Sigmoid colon (tissue), 4 donors: ENCODE data around the gene LBR.

Experiments used
- CTCF ChIP-seq, 4 experiments: fragments of 450-650 bp in 3 of 4; fragments of 200-600 bp in 1 of 4; IDR thresholded peaks; one replicate each; pipeline ENCODE4 v1.5.1; 2016 to 2019; ENCODE audit warnings: antibody characterized with exemption in 4 of 4, mild to moderate bottlenecking in 3 of 4, moderate library complexity in 2 of 4
- POLR2A ChIP-seq, 2 donors: fragments of 450-650 bp; IDR thresholded peaks; one replicate each; pipeline ENCODE4 v1.6.1; 2016; ENCODE audit warnings: antibody characterized with exemption in 2 of 2, mild to moderate bottlenecking in 2 of 2, moderate library complexity in 2 of 2
- POLR2AphosphoS5 ChIP-seq, 4 donors: sonication (generic); formaldehyde crosslinking; IDR thresholded peaks; one replicate each; pipeline ENCODE4 v1.6.1; 2017; ENCODE audit warnings: antibody characterized with exemption in 4 of 4

DNA sequence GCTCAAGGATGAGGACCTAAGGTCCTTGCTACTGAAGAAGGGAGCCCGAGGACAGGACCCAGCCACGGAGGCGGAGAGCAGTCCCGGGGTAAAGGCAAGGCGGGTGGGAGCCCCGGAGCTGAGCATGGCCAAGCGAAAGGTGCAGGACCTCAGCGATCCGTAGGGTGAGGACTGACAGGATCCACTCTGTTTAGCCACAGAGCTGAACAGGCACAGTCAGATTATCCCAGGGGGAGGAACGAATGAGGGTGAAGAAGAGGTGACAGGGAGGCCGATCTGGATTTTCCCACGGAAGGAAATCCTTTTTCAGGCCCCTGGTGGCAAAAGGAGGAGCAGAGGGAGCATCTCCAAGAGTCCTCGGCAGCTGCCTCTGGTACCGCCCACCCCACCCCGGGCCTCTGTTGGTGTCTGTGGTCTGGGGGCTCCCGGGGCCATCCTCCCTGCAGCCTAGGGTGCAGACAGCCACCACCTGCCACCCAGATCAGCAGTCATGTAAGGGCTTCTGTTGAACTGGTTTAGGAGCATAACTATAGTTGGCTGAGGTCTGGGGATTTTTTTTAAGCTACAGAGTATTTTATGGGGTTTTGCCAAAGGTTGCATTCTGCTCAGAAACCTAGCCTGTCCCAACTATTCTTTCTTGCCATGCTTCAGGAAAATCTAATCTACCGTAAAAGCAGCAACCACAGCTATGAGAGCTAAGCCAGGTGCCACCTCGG lies 32.3 kb upstream of the LBR start:
- TF ChIP-seq CTCF (IDR thresholded peaks at IDR 0.05) (peak in 1 of 4 experiments; percentile 22), POLR2AphosphoS5 (IDR thresholded peaks at IDR 0.05) (peak in 2 of 4 donors; percentile 40 to 68), POLR2A (IDR thresholded peaks at IDR 0.05) (no peak)
